HG03571 (cell line): Measurements from ENCODE around the gene LHPP.

Experiments
- ATAC-seq: cut with Tn5 transposase; IDR thresholded peaks from one replicate; pipeline ENCODE4 v1.9.1; 2021; ENCODE audit not compliant: unreplicated experiment

The LHPP gene

DNA sequence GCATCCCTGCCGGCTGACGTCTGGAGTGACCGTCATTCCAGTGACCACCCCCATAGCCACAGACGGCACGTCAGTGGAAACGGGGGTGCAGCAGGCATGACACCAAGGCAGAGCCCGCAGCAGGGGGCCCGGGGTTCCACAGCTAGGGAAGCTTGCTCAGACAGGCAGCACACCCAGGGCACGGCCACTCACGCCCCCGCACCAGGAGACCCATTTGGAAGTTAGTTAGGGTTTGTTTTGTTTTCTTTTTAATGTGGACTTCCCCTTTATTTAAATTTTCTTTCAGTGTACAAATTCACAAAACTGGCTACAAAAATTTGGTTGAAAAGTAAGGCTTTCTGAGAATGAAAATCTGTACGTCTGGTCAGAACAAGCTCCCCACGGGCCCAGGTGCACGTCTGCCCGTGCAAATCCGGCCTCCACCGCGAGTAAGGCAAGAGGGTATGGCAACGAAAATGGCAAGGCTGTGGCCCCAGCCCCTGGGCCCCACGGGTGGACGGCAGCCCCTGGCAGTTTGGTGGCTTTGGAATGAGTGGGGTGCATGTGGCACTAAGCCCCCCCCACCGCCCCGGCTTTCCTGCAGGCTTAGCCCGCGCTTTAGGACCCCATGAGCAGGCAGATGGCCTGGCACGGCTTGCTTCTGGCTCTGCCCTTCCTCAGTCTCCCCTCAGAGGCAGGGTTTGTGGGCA, 158.3 kb downstream of the LHPP start:
- no peak for ATAC-seq

DNA sequence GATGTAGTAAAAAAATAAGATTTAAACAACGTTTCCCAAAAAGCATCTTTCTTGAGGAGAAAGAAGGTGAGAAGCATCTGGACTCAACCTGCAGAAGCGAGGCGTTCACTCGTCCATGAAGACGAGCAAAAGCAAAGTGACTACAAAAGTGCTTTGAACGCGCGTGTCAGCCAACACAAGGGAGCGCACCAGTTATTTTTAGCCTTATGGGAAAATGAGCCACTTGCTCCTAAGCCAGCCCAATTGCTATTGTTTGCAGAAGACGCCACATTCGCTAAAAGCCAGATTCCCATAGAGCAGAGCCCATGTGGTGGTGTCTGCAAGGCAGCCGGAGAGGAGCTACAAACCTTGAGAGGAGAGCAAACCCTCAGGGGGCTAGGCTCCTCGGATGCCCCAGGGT, 160.0 kb downstream of the LHPP start:
- ATAC-seq, result no peak

DNA sequence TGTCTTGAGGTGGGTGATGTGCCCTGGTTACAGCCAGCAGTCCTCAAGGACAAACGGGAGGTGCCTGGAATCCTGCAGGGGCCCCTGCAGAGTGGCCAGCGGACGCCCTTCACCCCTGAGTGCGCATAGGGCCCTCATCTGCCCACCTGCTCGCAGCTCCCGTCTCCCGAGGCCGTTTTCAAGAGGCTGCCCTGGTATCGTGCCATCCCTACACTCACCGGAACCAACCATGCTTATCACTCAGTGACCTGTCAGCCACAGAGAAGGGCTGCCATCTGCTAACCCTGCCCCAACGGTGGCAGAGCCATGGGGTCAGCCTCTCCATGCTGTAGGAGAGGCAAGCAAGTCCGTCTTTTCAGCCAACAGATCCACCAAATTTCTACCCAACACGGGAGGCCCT, 160.5 kb downstream of the LHPP start:
- ATAC-seq, result no peak

DNA sequence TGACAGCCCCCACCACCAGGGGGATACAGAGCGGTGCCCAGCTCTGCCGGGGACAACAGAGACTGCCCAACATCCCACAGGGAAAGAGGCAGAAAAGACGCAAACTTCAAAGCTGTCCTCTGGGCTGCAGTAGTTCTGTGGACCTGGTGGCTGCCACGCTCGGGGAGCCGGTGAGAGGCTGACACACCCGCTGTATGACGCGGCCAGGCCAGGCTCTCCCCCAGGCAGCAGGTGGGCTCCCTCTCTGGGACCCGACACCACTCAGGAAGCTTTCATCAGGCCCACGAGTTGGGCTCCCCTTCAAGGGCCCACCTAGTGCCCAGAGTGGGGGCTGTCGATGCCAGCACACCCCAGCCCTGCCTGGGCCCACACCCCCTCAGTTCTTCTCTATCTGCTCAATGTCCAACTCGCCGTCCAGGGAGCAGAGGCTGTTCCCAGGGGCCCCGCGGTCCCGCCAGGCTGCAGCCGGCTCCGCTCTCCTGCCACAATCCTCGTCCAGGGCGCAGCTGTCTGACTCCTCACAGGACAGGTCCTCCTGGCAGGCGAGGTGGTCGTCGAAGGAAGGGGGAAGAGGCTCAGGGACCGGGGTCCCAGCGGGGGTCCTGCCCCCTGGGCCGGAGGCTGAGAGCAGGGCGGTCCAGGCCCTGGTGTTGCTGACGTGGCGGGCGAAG, 161.4 kb downstream of the LHPP start:
- ATAC-seq, result no peak

DNA sequence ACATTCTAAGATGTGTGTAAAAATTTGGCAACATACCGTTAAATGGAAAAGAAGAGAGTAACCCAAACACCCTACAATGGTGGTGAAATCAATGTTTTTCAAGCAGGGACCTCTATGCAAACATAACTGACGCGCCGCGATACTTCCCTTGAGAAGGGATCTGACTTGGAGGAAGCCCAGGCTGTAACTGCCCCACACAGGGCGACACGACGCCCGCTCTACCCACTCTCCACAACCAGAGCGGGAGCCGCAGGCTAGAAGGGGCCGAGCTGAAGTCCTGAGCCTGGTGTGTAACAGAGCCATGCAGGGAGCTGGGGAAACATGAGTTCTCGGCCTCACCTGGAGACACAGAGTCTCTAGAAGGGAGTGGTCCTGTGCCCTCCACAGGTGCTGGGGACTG, 162.4 kb downstream of the LHPP start:
- no peak for ATAC-seq

DNA sequence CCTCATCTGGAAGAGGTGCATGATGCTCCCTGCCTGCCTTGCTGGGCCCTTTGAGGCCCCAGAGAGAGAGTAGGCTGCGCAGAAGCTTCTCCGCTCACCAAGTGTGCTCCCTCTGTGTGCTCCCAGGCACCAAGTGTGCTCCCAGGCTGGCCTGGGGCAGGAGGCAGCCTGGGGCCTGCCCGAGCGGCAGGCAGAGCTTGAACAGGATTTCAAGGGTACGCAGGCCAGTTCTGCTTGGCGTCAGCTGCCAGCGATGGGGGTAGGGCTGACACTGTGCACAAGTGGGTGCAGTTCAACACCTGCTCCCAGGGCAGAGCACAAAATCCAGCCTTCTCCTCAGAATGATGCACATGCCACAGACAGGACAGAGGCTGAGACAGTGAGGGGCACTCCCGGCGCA, 162.8 kb downstream of the LHPP start:
- ATAC-seq, result no peak

DNA sequence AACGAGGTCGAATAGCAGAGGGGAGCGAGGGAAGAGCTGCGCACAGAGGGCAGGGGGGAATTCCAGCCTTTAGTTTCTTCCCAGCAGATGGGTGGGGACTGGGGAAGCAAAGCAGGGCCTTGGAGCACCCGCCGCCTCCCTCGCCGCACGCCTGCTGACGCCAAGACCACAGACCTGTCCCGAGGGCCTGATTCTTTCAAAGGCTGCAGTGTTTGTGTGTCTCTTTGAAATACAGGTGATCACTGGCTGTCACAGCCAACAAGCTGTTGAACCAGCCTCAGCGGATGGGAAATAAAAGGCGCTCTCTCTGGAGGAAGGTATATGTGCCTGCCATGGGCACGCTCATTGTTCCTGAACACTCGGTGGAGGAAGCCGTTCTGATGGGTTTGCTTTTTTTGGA, 163.3 kb downstream of the LHPP start:
- no peak for ATAC-seq

DNA sequence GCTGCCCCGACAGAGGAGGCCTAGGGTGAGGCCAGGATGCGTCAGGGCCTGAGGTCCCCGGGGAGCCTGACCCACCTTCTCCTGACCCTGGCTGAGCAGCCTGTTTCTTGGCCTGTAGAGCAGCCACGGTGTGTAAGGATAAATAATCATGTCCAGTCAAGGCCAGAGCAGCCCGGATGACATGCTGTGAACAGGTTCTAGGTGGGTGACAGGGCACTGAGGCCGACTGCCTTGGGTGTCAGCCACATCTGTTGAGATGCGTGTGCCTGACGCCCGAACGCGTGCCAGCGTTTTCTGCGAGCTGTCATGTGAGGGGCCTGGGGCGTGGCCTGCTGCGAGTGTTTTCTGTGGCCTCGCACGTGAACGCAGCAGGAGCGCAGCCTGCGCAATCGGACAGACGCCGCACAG, 164.2 kb downstream of the LHPP start:
- ATAC-seq, result no peak

DNA sequence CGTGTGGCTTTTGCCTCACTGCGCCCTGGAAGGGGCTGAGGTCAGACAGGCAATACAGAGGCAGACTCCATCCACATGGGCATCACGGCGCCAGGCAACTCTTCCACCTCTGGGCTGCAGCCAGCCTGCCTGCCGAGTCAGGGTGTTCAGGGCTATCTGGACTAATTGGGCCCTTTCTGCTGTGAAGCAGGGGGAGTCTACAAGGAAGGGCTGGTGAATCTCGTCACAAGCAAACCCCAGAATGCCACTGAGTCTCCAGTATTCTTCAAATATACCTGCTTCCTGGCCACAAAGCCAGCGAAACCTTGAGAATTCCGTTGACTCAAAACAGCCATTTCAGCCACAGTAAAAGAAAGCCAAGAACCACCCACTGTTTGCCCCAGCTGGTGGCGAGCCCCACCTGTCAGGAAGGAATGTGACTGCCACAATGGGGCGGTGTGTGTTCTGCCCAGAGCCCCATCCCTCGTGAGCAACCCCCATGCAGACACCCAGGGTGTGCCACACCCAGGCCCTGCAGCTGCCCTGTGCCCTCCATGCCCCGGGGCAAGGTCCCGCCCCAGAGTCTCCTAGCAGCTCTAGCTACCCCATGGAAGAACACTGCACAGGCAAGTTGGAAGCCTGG, 165.2 kb downstream of the LHPP start:
- no peak for ATAC-seq

DNA sequence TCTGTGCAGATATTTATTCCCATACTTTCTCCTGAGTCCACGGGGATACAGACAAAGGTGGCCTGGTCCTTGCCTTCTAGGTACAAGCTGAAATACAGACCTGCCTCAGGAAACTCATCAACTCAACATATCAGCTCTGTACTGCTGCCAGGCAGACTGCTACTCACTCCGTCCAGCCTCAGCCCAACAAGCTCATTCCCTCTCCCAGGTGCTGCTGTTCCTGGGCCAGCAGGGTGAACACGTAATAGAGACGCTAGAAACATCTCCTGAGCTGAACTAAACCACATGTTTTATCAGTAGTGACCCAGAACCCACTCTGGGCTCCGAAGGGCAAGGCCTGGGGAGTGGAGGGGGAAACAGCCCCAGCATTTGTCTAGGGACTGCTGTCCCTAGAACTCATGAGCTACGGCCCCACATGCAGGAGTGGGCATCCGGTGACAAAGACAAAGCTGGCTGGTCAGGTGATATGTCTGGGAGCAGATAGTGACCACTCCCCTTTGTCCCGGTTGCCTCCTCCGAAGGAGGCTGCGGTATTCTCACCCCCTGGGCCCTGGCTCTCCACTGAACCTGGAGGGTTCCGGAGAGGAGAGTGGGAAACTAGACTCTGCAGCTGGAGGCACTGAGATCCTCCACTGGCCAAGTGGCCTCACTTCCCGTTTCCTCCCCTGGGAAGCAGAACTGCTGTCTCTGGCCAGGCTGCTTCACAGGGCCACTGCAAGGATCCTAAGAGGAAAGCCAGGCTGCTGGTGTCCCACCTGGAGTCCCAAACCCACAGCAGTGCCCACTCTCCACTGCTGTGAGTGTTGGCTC, 166.4 kb downstream of the LHPP start:
- no peak for ATAC-seq

DNA sequence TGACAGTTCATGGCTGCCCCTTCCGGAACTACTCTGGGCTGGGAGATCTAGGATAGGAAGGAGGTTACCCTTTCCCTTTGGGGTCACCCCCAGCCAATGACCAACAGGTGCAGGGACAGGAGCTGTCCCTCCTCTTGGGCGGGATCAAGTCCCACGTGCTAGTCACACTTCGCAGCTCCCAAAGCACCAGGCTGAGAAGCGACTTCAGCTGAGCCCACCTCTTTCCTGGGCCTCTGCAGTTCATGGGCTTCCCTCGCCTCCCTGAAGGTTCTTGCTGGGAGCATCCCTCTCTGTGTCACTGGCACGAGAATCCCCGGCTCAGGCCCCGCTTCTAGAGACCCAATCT, 167.0 kb downstream of the LHPP start:
- ATAC-seq, result no peak

DNA sequence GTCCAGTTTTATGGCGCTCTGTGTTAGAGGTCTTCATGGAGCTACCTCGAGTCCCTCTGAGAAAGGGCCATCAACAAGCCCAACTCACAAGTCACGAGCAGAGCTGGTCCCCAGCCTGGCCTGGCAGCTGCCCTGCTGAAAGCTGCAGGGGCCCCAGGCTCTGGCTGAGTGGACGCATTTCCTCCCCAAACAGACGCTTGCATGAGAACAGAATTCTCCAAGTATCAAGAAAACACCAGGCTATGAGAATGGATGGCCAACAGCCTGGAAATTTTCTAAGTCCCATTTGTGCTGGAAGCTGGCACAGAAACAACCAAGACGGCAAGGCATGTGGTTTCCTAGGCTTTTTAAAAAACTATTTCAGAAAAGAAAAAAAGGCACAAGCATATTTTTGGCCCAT, 167.8 kb downstream of the LHPP start:
- no peak for ATAC-seq

DNA sequence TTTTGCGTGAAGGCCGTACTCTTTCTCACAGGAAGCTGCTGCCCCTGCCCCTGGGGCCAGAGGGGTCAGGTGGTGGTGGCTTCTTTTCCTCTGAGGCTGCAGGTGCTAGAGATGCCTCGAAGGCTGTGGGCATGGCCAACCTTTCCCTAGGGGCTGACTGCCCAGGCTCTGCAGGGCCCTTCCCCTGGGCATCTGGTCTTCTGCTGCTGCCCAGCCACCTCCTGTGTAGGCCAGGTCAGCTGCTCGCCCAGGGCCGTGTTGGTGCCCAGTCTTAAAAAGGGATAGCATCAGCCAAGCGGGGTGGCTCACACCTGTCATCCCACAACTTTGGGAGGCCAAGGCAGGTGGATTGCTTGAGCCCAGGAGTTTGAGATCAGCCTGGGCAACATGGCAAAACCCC, 168.2 kb downstream of the LHPP start:
- no peak for ATAC-seq

DNA sequence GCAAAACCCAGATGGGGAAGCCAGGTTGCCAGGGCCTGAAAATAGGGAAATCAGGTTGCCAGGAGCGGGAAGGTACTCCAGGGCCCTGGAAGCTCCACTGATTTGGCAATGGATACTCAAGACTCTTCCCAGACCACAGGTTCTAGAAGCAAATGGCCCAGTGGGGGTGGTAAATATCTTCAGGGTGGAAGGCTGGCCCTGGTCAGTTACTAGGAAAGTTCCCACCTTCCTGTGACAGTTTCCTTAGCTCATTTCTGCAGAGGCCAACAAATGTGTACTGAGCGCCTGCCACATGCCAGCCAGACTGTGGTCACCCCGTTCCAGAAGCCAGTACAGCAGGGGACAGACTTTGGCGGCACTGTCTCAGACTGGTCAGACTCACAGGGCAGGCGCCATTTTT, 168.9 kb downstream of the LHPP start:
- no peak for ATAC-seq

DNA sequence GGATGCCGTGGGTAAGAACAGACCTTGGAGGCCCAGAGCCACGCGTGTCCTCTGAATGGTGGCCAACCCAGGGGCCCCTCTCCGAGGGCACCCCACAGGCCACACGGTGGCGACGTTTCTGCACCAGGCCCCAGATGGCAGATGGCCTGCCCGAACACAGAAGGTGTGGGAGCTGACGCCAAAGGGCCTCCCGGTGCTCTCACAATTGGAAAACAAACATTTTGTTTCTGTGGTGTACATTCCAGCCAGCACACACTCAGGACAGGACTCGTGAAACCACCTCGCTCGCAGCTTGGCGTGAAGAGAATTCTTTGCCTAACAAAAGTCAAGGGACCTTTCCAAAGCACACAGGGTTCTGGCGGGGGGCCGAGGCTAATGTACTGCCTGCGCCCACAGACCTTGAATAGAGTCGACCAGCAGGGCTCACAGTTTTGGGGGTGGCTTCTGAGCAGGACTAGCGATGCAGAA, 170.5 kb downstream of the LHPP start:
- ATAC-seq, result no peak

DNA sequence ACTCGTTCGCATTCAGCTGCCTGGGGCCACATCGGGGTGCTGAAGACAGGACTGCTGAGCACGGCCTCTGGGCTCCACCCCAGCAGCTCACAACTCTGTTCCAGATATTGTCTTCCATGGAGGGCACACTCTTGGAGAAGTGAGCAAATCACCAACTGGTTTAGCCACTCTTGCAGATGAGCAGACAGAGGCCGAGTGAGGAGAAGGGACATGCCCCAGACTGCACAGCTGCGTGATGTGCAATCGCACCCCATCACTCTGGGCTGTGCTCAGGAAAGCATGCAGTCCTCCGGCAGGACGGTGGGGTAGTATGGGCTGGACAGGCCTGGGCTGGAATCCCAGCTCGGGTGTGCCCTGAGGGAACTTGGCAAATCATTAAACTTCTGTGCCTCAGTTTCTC, 170.9 kb downstream of the LHPP start:
- no peak for ATAC-seq

DNA sequence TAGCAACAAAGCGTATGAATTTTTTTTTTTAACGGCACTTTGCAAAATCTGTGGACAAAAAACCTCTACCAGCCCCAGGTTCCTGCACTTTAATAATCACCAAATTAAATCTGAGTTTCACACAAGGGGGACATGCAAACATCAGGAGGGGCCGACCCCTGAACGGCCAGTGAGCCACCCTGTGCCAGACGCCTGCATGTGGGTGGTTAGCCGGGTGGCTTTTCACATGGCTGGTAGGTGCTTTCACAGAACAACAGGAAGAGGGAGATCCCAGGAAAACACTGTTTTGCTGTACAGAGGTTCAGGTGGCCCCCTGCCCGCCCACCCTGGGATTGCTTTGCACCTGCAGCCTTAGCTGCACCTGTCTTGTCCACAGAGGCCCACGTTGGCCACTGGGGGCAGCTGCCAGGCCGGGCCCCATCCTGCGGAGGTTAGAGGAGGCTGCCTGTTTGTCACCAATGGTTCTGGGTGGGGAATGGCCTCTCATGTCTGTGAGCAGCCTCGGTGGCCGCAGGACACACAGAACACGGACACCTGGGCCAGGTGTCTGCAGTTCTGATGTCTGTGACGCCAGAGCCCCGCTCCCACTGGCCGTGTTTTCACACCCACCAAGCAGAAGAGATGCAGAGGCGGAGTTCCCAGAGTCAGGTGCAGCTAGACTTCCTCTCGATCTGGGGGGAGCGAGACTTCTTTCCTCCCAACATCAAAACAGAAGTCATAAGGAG, 174.8 kb downstream of the LHPP start:
- no peak for ATAC-seq

DNA sequence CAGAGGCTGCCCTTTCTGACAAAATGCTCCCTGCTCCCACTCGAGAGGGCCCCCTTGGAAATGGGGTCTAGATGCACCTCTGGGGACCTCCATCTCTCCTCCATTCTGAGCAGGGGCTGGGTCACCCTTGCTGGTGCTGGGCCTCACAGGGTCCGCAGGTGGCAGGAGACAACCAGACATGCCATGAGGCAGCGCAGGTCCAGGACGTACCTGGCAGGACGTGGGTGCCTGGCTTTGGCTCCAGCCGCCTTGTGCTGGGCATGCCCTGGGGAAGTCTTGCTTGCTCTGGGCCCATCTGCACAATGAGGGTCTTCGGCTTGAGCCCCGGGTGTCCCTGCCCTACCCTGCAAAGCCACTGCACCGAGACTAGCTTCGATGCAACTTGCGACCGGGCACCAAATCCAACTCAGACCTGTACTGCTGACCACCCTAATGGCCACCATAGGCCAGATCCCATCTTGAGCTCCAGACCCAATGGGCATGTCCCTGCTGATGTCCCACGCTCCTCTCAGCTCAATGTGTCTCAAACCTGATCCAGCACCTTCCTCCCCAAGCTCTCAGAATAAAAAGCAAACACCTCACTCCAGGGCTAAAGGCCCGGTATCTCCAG, 175.6 kb downstream of the LHPP start:
- ATAC-seq, result no peak

DNA sequence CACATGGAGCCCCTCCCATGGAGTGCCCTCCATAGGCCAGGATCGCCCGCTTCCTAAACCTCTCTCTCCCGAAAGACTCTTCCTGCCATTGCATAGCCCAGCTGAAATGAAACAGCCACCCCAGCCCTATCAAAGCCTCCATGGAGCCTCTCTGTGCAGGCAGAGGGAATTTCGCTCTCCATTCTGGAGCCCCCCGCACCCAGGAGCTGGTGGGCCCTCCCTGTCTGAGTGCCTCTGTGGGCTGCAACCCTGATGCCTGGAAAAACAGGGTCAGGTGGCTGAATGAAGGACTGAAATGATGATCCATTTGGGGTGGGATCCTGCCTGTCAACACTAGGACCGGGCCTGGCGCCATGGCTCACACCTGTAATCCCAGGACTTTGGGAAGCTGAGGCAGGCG, 176.1 kb downstream of the LHPP start:
- ATAC-seq, result no peak

DNA sequence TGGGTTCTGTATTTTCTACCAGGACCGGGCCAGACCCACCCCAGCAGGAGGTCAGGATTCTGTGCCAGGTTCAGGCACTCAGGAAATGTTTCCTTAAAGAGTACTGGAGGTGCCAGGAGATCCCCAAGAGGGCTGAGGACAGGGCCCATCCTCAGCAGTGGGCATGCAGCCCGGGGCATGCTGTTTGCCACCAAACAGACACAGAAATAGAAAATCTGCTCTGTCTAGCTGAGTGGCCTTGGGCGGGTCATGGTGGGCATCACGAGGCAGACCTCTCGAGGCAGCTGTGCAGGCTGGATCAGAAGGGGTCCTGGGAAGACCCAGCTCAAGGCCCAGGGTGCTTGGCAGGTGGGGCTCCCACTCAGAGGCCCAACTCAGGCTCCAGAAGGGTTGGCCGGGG, 177.6 kb downstream of the LHPP start:
- ATAC-seq, result no peak

DNA sequence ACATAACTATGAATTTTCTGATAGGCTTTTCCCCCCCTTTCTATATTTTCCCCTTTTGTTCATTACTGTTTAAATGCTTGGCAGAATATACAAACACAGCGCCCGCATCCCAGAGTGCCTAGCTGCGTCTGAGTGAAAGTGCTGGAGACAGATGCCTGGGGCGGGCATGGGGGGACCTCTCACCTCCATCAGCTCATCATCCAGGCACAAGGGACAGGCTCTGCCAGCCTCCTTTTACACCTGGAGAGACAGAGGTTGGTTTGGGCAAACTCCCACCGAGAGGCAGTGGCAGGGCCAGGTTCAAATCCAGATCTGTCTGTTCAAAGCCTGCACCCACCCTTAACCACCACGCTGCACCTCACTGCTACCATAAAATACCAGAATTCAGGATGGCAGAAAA, 178.0 kb downstream of the LHPP start:
- ATAC-seq, result no peak
